Measurements from ENCODE around the gene CHST7.

CHST7 gene

DNA sequence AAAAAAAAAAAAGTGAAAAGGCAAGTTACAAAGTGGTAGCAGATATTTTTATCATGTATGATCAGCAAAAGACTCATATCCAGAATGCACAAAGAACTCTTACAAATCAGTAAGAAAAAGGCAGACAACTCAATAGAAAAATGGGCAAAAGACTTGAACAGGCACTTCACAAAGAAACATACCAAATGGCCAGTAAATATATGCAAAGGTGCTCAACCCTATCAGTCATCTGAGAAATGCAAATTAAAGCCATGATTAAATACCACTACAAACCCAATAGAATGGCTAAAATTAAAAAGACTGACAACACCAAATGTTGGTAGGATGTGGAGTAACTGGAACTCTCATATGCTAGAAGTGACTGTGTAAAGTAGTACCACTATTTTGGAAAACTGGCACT lies 45.4 kb downstream of the CHST7 start:
- H4K20me1 ChIP-seq (ENCODE audit: insufficient read depth, low read length), result no peaks in the 10 kb centered on the region
- no peak overlapping the region for H3K27ac ChIP-seq (ENCODE audit: low read length)

DNA sequence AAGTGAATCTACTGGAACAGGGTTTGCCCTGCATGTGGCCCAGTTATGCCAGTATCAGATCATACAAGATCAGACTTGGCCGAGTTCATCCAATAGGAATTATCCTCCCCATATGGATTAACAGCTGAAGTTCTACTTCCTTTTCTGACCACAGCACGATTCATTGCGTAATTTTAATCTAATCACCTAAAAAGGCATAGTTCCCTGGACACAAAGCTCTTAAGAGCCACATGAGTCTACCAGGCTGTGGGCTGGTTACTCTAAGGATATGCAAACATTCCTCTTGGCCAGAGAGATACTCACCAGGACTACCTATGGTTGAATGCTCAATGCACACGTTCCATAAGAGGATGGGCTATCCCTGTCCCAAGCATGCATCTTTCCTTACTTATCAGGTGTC lies 46.9 kb downstream of the CHST7 start:
- no peak overlapping the region for H3K4me2 ChIP-seq (ENCODE audit: low read length)
- H3K4me1 ChIP-seq (ENCODE audit: low read length), result no peaks in the 10 kb centered on the region
- H3K27ac ChIP-seq (ENCODE audit: low read length), result no peak overlapping the region
- no peaks in the 10 kb centered on the region for H3K79me2 ChIP-seq (ENCODE audit: low read length)
- no peak overlapping the region for H2AFZ ChIP-seq (ENCODE audit: low read depth, low read length)
- H3K9me3 ChIP-seq (ENCODE audit: insufficient read depth, low read length), result no peaks in the 10 kb centered on the region
- no peaks in the 10 kb centered on the region for H4K20me1 ChIP-seq (ENCODE audit: insufficient read depth, low read length)
- H3K27me3 ChIP-seq (ENCODE audit: low read depth, low read length), result no peaks in the 10 kb centered on the region
- no peak for TF ChIP-seq EZH2phosphoT487 (IDR thresholded peaks at IDR 0.05; ENCODE audit: low read depth)
- TF ChIP-seq, protein P1, sequence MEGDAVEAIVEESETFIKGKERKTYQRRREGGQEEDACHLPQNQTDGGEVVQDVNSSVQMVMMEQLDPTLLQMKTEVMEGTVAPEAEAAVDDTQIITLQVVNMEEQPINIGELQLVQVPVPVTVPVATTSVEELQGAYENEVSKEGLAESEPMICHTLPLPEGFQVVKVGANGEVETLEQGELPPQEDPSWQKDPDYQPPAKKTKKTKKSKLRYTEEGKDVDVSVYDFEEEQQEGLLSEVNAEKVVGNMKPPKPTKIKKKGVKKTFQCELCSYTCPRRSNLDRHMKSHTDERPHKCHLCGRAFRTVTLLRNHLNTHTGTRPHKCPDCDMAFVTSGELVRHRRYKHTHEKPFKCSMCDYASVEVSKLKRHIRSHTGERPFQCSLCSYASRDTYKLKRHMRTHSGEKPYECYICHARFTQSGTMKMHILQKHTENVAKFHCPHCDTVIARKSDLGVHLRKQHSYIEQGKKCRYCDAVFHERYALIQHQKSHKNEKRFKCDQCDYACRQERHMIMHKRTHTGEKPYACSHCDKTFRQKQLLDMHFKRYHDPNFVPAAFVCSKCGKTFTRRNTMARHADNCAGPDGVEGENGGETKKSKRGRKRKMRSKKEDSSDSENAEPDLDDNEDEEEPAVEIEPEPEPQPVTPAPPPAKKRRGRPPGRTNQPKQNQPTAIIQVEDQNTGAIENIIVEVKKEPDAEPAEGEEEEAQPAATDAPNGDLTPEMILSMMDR (IDR thresholded peaks at IDR 0.05; ENCODE audit: low read depth, low read length), result no peak
- H3K36me3 ChIP-seq (replicated peaks; ENCODE audit: low read depth, low read length), result peaks cover 25% of the 10 kb centered on the region
- no peak overlapping the region for H3K9ac ChIP-seq (ENCODE audit: low read length)
- H3K4me3 ChIP-seq (ENCODE audit: low read length), result no peak overlapping the region

More for the DNA sequence above, 45.4 kb downstream of the CHST7 start:
- no peak overlapping the region for H3K9ac ChIP-seq (ENCODE audit: low read length)
- H3K36me3 ChIP-seq (replicated peaks; ENCODE audit: low read depth, low read length), result peaks cover 25% of the 10 kb centered on the region
- no peak overlapping the region for H3K4me3 ChIP-seq (ENCODE audit: low read length)
- no peaks in the 10 kb centered on the region for H3K9me3 ChIP-seq (ENCODE audit: insufficient read depth, low read length)
- no peaks in the 10 kb centered on the region for H3K79me2 ChIP-seq (ENCODE audit: low read length)
- H3K4me2 ChIP-seq (ENCODE audit: low read length), result no peak overlapping the region
- no peaks in the 10 kb centered on the region for H3K4me1 ChIP-seq (ENCODE audit: low read length)
- no peak overlapping the region for H2AFZ ChIP-seq (ENCODE audit: low read depth, low read length)
- TF ChIP-seq, protein P1 (IDR thresholded peaks at IDR 0.05; ENCODE audit: low read depth, low read length), result no peak
- TF ChIP-seq EZH2phosphoT487 (IDR thresholded peaks at IDR 0.05; ENCODE audit: low read depth), result no peak
- H3K27me3 ChIP-seq (ENCODE audit: low read depth, low read length), result no peaks in the 10 kb centered on the region

DNA sequence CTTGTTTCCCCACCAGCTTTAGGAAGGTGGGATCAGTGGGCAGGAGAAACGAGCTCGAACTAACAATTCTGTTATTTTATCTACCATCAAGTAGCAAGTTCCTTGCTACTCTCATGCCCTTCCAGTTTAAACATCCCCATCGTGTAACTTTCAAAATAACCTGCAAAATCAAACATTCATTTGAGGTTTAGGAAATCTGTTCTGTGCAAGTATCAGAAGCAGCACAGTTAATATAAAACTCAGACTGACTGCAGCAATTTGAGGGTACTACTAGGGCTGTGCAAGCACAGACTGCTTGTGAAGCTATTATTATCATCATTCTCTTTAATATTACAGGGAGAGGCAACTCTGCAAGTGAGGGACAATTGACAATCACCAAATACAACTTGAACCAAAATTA lies 48.0 kb downstream of the CHST7 start:
- Histone ChIP-seq H3K36me3 (replicated peaks; ENCODE audit: low read depth, low read length) (peaks cover 25% of the 10 kb centered on the region), H2AFZ (ENCODE audit: low read depth, low read length) (no peak overlapping the region), H3K79me2 (ENCODE audit: low read length) (no peaks in the 10 kb centered on the region), H3K4me3 (ENCODE audit: low read length) (no peak overlapping the region), H3K4me1 (ENCODE audit: low read length) (peaks cover 3% of the 10 kb centered on the region), H3K27ac (ENCODE audit: low read length) (no peak overlapping the region), H4K20me1 (ENCODE audit: insufficient read depth, low read length) (no peaks in the 10 kb centered on the region), H3K4me2 (ENCODE audit: low read length) (no peak overlapping the region), H3K27me3 (ENCODE audit: low read depth, low read length) (no peaks in the 10 kb centered on the region), H3K9me3 (ENCODE audit: insufficient read depth, low read length) (no peaks in the 10 kb centered on the region), H3K9ac (ENCODE audit: low read length) (no peak overlapping the region)
- no peak for TF ChIP-seq EZH2phosphoT487 (IDR thresholded peaks at IDR 0.05; ENCODE audit: low read depth)
- TF ChIP-seq, protein P1 (IDR thresholded peaks at IDR 0.05; ENCODE audit: low read depth, low read length), result no peak

DNA sequence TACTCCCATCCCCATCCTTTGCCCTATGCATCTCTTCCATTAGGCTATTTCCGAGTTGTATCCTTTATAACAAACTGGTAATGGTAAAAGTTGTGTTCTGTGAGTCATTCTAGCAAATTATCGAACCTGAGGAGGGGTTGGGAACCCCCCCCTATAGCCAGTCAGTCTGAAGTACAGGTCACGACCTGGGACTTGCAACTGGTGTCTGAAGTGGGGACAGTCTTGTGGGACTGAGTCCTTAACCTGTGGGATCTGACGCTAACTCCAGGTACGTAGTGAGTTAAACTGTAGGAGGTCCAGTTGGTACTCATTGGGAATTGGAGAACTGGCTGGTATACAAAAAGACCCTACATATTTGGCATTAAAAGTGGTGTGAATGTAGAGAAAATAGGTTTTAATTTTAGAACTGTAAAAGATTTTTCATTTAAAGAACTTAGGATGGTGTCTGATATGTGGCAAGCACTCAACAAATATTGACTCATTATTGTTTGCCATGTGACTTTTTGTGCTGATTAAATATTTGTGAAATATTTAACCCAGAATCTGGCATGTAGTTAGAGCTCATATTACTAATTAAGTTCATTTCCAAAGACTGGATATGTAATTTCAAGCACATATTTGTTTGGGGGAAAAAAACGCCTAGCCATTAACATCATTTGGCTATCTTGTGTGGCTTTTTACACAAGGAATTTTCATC lies 50.7 kb downstream of the CHST7 start:
- H3K4me2 ChIP-seq (ENCODE audit: low read length), result no peak overlapping the region
- H3K9me3 ChIP-seq (ENCODE audit: insufficient read depth, low read length), result no peaks in the 10 kb centered on the region
- no peak overlapping the region for H3K9ac ChIP-seq (ENCODE audit: low read length)
- H2AFZ ChIP-seq (ENCODE audit: low read depth, low read length), result no peak overlapping the region
- 0 out of 2 replicates have a peak, but pooled peaks cover 3% of the 10 kb centered on the region for H3K79me2 ChIP-seq (ENCODE audit: low read length)
- no peak overlapping the region for H3K4me3 ChIP-seq (ENCODE audit: low read length)
- H3K27ac ChIP-seq (ENCODE audit: low read length), result no peak overlapping the region
- no peaks in the 10 kb centered on the region for H3K27me3 ChIP-seq (ENCODE audit: low read depth, low read length)
- H4K20me1 ChIP-seq (ENCODE audit: insufficient read depth, low read length), result peaks cover 10% of the 10 kb centered on the region; the same call in 1 of the 2 replicates
- peaks cover 30% of the 10 kb centered on the region for H3K4me1 ChIP-seq (ENCODE audit: low read length)
- TF ChIP-seq, protein P1 (IDR thresholded peaks at IDR 0.05; ENCODE audit: low read depth, low read length), result no peak
- no peak for TF ChIP-seq EZH2phosphoT487 (IDR thresholded peaks at IDR 0.05; ENCODE audit: low read depth)
- peaks cover 10% of the 10 kb centered on the region for H3K36me3 ChIP-seq (replicated peaks; ENCODE audit: low read depth, low read length)
